ENCODE measurements around the gene HOXA3. TPM values are rescaled to one million over a fixed set of nuclear protein-coding genes. Genes with fewer than 3 reads are reported as not detected.

The HOXA3 gene
- total and polyA plus RNA-seq, 10 donors: 0.51 to 6.1 (median 1.7) TPM

- H3K36me3 ChIP-seq: no peaks in the 10 kb centered on the region
- peaks cover 0 to 8% (median 0%) of the 10 kb centered on the region in 8 donors for H3K9me3 ChIP-seq
- DNase-seq: peak; percentile 73
- peak within 1 kb of the TSS in 2 of 8 donors; percentile 26 to 32 for H3K27ac ChIP-seq
- TF ChIP-seq POLR2A (IDR thresholded peaks at IDR 0.05): no peak
- no peak for TF ChIP-seq CTCF (IDR thresholded peaks at IDR 0.05 in 8 of 11, conservative IDR thresholded peaks at IDR 0.05 in 3 of 11)
- no peak for TF ChIP-seq POLR2AphosphoS5 (IDR thresholded peaks at IDR 0.05)
- intact Hi-C loops (cut with DNase I; ENCODE audit: low total_unique reads): no loop called here
- 5 to 13% (median 6%) methylated on average over 47 to 82 of the region's 82 CpGs for WGBS, 5 donors
- peak within 1 kb of the TSS; percentile 16 to 72 (median 46) for H3K4me3 ChIP-seq
- H3K4me1 ChIP-seq: peaks cover 15 to 59% (median 43%) of the 10 kb centered on the region in 6 donors
- peaks cover 40 to 100% (median 100%) of the 10 kb centered on the region in 7 donors for H3K27me3 ChIP-seq (replicated peaks in 1 of 7)
Measured at GRCh38 chr7:27173956-27174873, 21.8 kb upstream of the HOXA3 start, which contains the start of gene HOXA10. TSS of gene HOXA10 (minus strand) at chr7:27174320. CDS start at chr7:27174306, 14 bp downstream.

GRCh38 chr7:27173511-27173955 lies 21.1 kb upstream of the HOXA3 start:
- intact Hi-C loops (cut with DNase I; ENCODE audit: low total_unique reads): no loop called here
- Histone ChIP-seq H3K9me3 (peaks cover 0 to 8% (median 0%) of the 10 kb centered on the region in 8 donors), H3K27ac (peak overlapping the region in 2 of 8 donors; percentile 26 to 32), H3K36me3 (no peaks in the 10 kb centered on the region), H3K4me3 (peak overlapping the region; percentile 16 to 72 (median 46)), H3K27me3 (replicated peaks in 1 of 7) (peaks cover 42 to 100% (median 100%) of the 10 kb centered on the region in 7 donors), H3K4me1 (peaks cover 15 to 64% (median 42%) of the 10 kb centered on the region in 6 donors)
- TF ChIP-seq CTCF (IDR thresholded peaks at IDR 0.05 in 8 of 11, conservative IDR thresholded peaks at IDR 0.05 in 3 of 11) (no peak), POLR2A (IDR thresholded peaks at IDR 0.05) (no peak), POLR2AphosphoS5 (IDR thresholded peaks at IDR 0.05) (peak in 1 of 3 donors; percentile 3)
- 1 to 3% (median 1%) methylated on average over 36 to 59 of the region's 59 CpGs; no CpG with 5 or more reads in 1 of the 5 donors for WGBS, 5 donors
- DNase-seq: peak; percentile 91

DNA sequence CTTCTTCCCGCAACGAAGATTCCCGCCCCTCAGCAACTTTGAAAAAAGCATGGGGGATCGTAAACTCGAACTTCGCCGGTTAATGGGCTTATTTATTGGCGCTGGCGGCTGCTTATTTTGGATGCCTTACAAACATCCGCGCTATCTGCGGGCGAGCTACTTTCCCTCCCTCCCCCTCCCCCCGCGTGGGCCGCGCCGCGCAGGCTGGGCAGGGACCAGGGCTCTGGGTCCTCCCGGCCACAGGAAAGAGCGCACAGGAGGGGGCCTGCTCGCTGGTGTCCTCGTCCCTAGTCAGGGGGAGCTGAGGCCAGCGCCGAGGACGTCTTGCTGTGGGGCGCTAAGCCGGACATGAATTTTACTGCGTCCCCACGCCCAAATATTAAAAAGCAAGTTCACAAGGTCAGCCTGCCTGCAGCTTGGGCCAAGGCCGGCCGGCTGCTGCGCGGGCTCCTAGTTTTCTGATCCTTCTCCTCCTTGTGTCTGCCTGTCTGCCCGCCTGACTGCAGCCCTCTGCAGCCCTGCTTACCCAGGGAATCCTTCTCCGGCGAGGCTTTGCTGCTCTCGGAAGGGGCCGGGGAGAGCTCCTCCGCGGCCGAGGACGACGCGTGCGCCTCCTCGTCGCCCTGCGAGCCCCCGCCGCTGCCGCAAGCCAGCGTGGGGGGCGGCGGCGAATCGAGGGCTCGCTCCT lies 20.6 kb upstream of the HOXA3 start:
- DNase-seq: peak; percentile 76
- H3K4me1 ChIP-seq: peaks cover 15 to 70% (median 44%) of the 10 kb centered on the region in 6 donors
- intact Hi-C loops (cut with DNase I; ENCODE audit: low total_unique reads): no loop called here
- TF ChIP-seq POLR2A (IDR thresholded peaks at IDR 0.05): no peak
- no peak for TF ChIP-seq CTCF (IDR thresholded peaks at IDR 0.05 in 8 of 11, conservative IDR thresholded peaks at IDR 0.05 in 3 of 11)
- peak in 1 of 3 donors; percentile 50 for TF ChIP-seq POLR2AphosphoS5 (IDR thresholded peaks at IDR 0.05)
- no peaks in the 10 kb centered on the region for H3K36me3 ChIP-seq
- peak overlapping the region in 2 of 8 donors; percentile 26 to 32 for H3K27ac ChIP-seq
- peaks cover 0 to 8% (median 0%) of the 10 kb centered on the region in 8 donors for H3K9me3 ChIP-seq
- peaks cover 47 to 100% (median 100%) of the 10 kb centered on the region in 7 donors for H3K27me3 ChIP-seq (replicated peaks in 1 of 7)
- peak overlapping the region; percentile 16 to 72 (median 46) for H3K4me3 ChIP-seq
- 0 to 2% (median 2%) methylated on average over 16 to 58 of the region's 58 CpGs for WGBS, 5 donors

Measured in spleen (tissue), 11 donors.